WTC11 (cell line): ENCODE measurements around the gene IRAG1. TPM values are rescaled to one million over a fixed set of nuclear protein-coding genes. Genes with fewer than 3 reads are reported as not detected.

ENCODE experiments used
- ATAC-seq: fragments of 200-7000 bp; cut with Tn5 transposase; 2 replicates; pipeline ENCODE4 v1.10.0; 2021; ENCODE audit warnings: mild to moderate bottlenecking, moderate library complexity
- Bru-seq: library from RNA; stranded (reverse); fragments of 400-500 nt; gene quantifications from one replicate; lab custom pipeline; 2021; lab: Mats Ljungman, UMichigan
- CTCF ChIA-PET: fragments of 300-600 bp; sonication (Branson Sonifier 250); formaldehyde crosslinking; loops from one replicate; lab custom pipeline; 2021; ENCODE audit warnings: antibody characterized with exemption; lab: Charles Lee
- POLR2A ChIA-PET: fragments of 350-600 bp; sonication (Branson Sonifier 250); formaldehyde crosslinking; loops from one replicate; lab custom pipeline; 2021; ENCODE audit warnings: antibody characterized with exemption; lab: Charles Lee
- DNase-seq: peaks from one replicate; pipeline ENCODE4 v3.0.0; 2021; ENCODE audit warnings: low spot score
- H3K27ac Mint-ChIP-seq: 2 replicates; pipeline ENCODE4 v1.8.0; 2021; ENCODE audit warnings: mixed read lengths
- H3K27me3 Mint-ChIP-seq: 2 replicates; pipeline ENCODE4 v1.8.0; 2021; ENCODE audit warnings: low read depth, mild to moderate bottlenecking, moderate library complexity, mixed read lengths
- H3K36me3 Mint-ChIP-seq: 2 replicates; pipeline ENCODE4 v1.8.0; 2021; ENCODE audit warnings: mixed read lengths
- H3K4me1 Mint-ChIP-seq: 2 replicates; pipeline ENCODE4 v1.8.0; 2022; ENCODE audit warnings: mixed read lengths
- H3K4me3 Mint-ChIP-seq: 2 replicates; pipeline ENCODE4 v1.8.0; 2021; ENCODE audit warnings: mild to moderate bottlenecking, moderate library complexity, mixed read lengths
- H3K9me3 Mint-ChIP-seq: 2 replicates; pipeline ENCODE4 v1.8.0; 2021; ENCODE audit warnings: mixed read lengths
- CREM ChIP-seq: sonication (generic); formaldehyde crosslinking; IDR thresholded peaks from 2 replicates; pipeline ENCODE4 v1.8.1; 2022; ENCODE audit warnings: mild to moderate bottlenecking, missing genetic modification reagents, moderate library complexity
- IRF1 ChIP-seq: sonication (generic); formaldehyde crosslinking; IDR thresholded peaks from 2 replicates; pipeline ENCODE4 v1.8.0; 2023; ENCODE audit warnings: missing genetic modification reagents
- IRF2 ChIP-seq: sonication (generic); formaldehyde crosslinking; IDR thresholded peaks from 2 replicates; pipeline ENCODE4 v1.8.0; 2022; ENCODE audit warnings: low read depth, missing genetic modification reagents, borderline replicate concordance
- NFATC4 ChIP-seq: fragments of 250-450 bp; sonication (Bioruptor Pico); IDR thresholded peaks from 2 replicates; pipeline ENCODE4 v1.9.0; 2021; ENCODE audit warnings: mild to moderate bottlenecking
- NFE2L1 ChIP-seq: sonication (generic); formaldehyde crosslinking; IDR thresholded peaks from 2 replicates; pipeline ENCODE4 v1.8.1; 2023; ENCODE audit warnings: missing genetic modification reagents
- NFYB ChIP-seq: sonication (generic); formaldehyde crosslinking; conservative IDR thresholded peaks from 2 replicates; pipeline ENCODE4 v1.8.0; 2022; ENCODE audit warnings: low read depth, missing genetic modification reagents
- NR1H2 ChIP-seq: sonication (generic); formaldehyde crosslinking; IDR thresholded peaks from 2 replicates; pipeline ENCODE4 v1.9.0; 2021; ENCODE audit warnings: mild to moderate bottlenecking, moderate library complexity, missing genetic modification reagents
- OVOL2 ChIP-seq: fragments of 250-450 bp; sonication (Bioruptor Pico); IDR thresholded peaks from 2 replicates; pipeline ENCODE4 v1.9.0; 2021; ENCODE audit warnings: mild to moderate bottlenecking, borderline replicate concordance
- PREB ChIP-seq: sonication (generic); formaldehyde crosslinking; IDR thresholded peaks from 2 replicates; pipeline ENCODE4 v1.8.1; 2022; ENCODE audit warnings: mild to moderate bottlenecking, missing genetic modification reagents, moderate library complexity, borderline replicate concordance
- SMAD4 ChIP-seq: sonication (generic); formaldehyde crosslinking; IDR thresholded peaks from 2 replicates; pipeline ENCODE4 v1.8.0; 2022; ENCODE audit warnings: mild to moderate bottlenecking, missing genetic modification reagents
- TP53 ChIP-seq: sonication (generic); formaldehyde crosslinking; IDR thresholded peaks from 2 replicates; pipeline ENCODE4 v1.8.1; 2023; ENCODE audit warnings: mild to moderate bottlenecking, missing genetic modification reagents
- ZBTB43 ChIP-seq: sonication (generic); formaldehyde crosslinking; IDR thresholded peaks from 2 replicates; pipeline ENCODE4 v1.8.1; 2023; ENCODE audit warnings: mild to moderate bottlenecking, missing genetic modification reagents
- ZNF138 ChIP-seq: sonication (generic); formaldehyde crosslinking; conservative IDR thresholded peaks from 2 replicates; pipeline ENCODE4 v1.8.1; 2022; ENCODE audit warnings: mild to moderate bottlenecking, moderate library complexity, missing genetic modification reagents
- ZNF512 ChIP-seq: sonication (generic); formaldehyde crosslinking; IDR thresholded peaks from 2 replicates; pipeline ENCODE4 v1.8.1; 2022; ENCODE audit warnings: missing genetic modification reagents, borderline replicate concordance
- long read RNA-seq, 3 experiments: library from RNA in 1 of 3; library from capped mRNA in 1 of 3; library from polyadenylated mRNA in 1 of 3; unstranded in 2 of 3; stranded (forward) in 1 of 3; transcript quantifications; one replicate each; pipeline ENCODE4 v2.0.0, GENCODE V29; 2021
- total RNA-seq: library from RNA; stranded (reverse); gene quantifications from 3 replicates; pipeline ENCODE4 v1.2.3, GENCODE V29; 2021
- TF ChIP-seq, protein P1 (sequence below): sonication (generic); formaldehyde crosslinking; IDR thresholded peaks from 2 replicates; pipeline ENCODE4 v1.8.0; 2022; ENCODE audit warnings: mild to moderate bottlenecking, missing genetic modification reagents
- TF ChIP-seq, protein P2 (sequence below): fragments of 250-450 bp; sonication (Bioruptor Pico); IDR thresholded peaks from 2 replicates; pipeline ENCODE4 v1.9.0; 2021; ENCODE audit warnings: mild to moderate bottlenecking
- TF ChIP-seq, protein P3 (sequence below): sonication (generic); formaldehyde crosslinking; IDR thresholded peaks from 2 replicates; pipeline ENCODE4 v1.8.1; 2023; ENCODE audit warnings: mild to moderate bottlenecking, missing genetic modification reagents, moderate library complexity
- TF ChIP-seq, protein P4 (sequence below): sonication (generic); formaldehyde crosslinking; IDR thresholded peaks from 2 replicates; pipeline ENCODE4 v1.8.0; 2022; ENCODE audit warnings: mild to moderate bottlenecking, missing genetic modification reagents
- TF ChIP-seq, protein P5 (sequence below): sonication (generic); formaldehyde crosslinking; IDR thresholded peaks from 2 replicates; pipeline ENCODE4 v1.8.1; 2022; ENCODE audit warnings: low read depth, mild to moderate bottlenecking, moderate library complexity, missing genetic modification reagents, borderline replicate concordance
- TF ChIP-seq, protein P6 (sequence below): sonication (generic); formaldehyde crosslinking; IDR thresholded peaks from 2 replicates; pipeline ENCODE4 v1.8.0; 2022; ENCODE audit warnings: mild to moderate bottlenecking, missing genetic modification reagents

The IRAG1 gene
- total RNA-seq (2.8 to 5.2 TPM (median 3.9 TPM) in 3 replicates), Bru-seq, nascent RNA (percentile 47 among the genes with signal in this experiment)
- long read RNA-seq, experiment 1, partial matches to known transcripts: 1 of 2 reads
- long read RNA-seq, experiment 1, other reads (novel, unspliced or antisense): 1 of 2 reads
- long read RNA-seq, experiment 2, partial matches to known transcripts: 1 of 4 reads
- long read RNA-seq, experiment 2, other reads (novel, unspliced or antisense): 3 of 4 reads
- long read RNA-seq, experiment 3: 0 reads

DNA sequence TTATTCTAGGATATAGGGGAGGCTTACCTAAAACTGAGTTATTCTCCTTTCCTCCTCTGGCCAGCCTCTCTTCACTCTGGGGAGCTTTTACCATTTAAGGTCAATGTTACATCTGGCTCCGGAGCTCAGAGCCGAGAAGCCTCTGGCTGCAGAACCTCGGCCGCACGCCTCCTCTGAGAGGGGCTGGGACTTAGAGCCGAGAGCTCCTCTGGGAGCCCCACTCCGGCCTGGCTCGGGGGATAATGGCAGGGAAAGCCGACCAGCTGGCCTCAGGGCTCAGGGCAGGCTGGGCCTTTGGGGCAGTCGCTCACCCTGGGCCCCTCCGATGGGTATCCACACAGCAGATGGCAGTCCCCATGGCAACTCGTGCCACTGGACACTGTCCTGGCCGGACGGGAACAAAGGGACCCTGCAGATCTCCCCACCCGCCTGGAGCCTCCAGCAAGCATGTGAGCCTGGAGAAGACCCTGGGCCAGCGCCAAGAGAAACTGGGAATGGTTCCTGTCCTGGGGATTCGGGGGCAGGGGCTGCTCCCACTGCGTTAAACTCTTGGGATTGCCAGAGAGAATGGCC, at the start of gene IRAG1:
Gene IRAG1, minus strand, starts transcription at position 247 of the 573 bp plus-strand sequence. Its CDS starts 153 bp downstream, at position 94.
- H3K9me3 Mint-ChIP-seq: peaks cover 9% of the 10 kb centered on the region
- ChIA-PET POLR2A (no interaction called here), CTCF (interaction anchor here (0.6 to 2.4 kb wide), 10 partner anchors 10 to 327 kb away, joined by 3 to 8 read pairs (median 3); partner anchors contain the start of gene RNF141)

GRCh38 chr11:10742460-10743208, 49.1 kb upstream of the IRAG1 start:
- no peak for ATAC-seq
- Mint-ChIP-seq H3K9me3 (no peaks in the 10 kb centered on the region), H3K27me3 (no peaks in the 10 kb centered on the region; the same call in 1 of the 2 replicates), H3K36me3 (no peaks in the 10 kb centered on the region), H3K4me1 (no peaks in the 10 kb centered on the region), H3K4me3 (no peak overlapping the region), H3K27ac (no peak overlapping the region)
- no peak for DNase-seq
- ChIA-PET POLR2A (no interaction called here), CTCF (interaction anchor here (0.7 to 0.8 kb wide), 2 partner anchors 118 to 415 kb away, joined by 3 read pairs; no protein-coding TSS in a partner anchor)
- no peak for TF ChIP-seq PREB (CRISPR knock-in tag)
- TF ChIP-seq, protein P1, sequence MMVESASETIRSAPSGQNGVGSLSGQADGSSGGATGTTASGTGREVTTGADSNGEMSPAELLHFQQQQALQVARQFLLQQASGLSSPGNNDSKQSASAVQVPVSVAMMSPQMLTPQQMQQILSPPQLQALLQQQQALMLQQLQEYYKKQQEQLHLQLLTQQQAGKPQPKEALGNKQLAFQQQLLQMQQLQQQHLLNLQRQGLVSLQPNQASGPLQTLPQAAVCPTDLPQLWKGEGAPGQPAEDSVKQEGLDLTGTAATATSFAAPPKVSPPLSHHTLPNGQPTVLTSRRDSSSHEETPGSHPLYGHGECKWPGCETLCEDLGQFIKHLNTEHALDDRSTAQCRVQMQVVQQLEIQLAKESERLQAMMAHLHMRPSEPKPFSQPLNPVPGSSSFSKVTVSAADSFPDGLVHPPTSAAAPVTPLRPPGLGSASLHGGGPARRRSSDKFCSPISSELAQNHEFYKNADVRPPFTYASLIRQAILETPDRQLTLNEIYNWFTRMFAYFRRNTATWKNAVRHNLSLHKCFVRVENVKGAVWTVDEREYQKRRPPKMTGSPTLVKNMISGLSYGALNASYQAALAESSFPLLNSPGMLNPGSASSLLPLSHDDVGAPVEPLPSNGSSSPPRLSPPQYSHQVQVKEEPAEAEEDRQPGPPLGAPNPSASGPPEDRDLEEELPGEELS (CRISPR knock-in tag): no peak
- no peak for TF ChIP-seq CREM (CRISPR knock-in tag)
- TF ChIP-seq OVOL2 (CRISPR knock-in tag): no peak
- TF ChIP-seq, protein P2, sequence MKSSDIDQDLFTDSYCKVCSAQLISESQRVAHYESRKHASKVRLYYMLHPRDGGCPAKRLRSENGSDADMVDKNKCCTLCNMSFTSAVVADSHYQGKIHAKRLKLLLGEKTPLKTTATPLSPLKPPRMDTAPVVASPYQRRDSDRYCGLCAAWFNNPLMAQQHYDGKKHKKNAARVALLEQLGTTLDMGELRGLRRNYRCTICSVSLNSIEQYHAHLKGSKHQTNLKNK: no peak
- TF ChIP-seq, protein P3, sequence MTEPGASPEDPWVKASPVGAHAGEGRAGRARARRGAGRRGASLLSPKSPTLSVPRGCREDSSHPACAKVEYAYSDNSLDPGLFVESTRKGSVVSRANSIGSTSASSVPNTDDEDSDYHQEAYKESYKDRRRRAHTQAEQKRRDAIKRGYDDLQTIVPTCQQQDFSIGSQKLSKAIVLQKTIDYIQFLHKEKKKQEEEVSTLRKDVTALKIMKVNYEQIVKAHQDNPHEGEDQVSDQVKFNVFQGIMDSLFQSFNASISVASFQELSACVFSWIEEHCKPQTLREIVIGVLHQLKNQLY (CRISPR knock-in tag): no peak
- TF ChIP-seq, protein P4, sequence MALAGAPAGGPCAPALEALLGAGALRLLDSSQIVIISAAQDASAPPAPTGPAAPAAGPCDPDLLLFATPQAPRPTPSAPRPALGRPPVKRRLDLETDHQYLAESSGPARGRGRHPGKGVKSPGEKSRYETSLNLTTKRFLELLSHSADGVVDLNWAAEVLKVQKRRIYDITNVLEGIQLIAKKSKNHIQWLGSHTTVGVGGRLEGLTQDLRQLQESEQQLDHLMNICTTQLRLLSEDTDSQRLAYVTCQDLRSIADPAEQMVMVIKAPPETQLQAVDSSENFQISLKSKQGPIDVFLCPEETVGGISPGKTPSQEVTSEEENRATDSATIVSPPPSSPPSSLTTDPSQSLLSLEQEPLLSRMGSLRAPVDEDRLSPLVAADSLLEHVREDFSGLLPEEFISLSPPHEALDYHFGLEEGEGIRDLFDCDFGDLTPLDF: no peak
- no peak for TF ChIP-seq IRF1
- TF ChIP-seq NR1H2 (CRISPR knock-in tag): no peak
- no peak for TF ChIP-seq ZNF512 (CRISPR knock-in tag)
- TF ChIP-seq, protein P5, sequence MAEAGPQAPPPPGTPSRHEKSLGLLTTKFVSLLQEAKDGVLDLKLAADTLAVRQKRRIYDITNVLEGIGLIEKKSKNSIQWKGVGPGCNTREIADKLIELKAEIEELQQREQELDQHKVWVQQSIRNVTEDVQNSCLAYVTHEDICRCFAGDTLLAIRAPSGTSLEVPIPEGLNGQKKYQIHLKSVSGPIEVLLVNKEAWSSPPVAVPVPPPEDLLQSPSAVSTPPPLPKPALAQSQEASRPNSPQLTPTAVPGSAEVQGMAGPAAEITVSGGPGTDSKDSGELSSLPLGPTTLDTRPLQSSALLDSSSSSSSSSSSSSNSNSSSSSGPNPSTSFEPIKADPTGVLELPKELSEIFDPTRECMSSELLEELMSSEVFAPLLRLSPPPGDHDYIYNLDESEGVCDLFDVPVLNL (CRISPR knock-in tag): no peak
- no peak for TF ChIP-seq IRF2 (CRISPR knock-in tag)
- no peak for TF ChIP-seq TP53 (CRISPR knock-in tag)
- TF ChIP-seq ZBTB43: no peak

More for the DNA sequence above, at the start of gene IRAG1:
- H3K4me1 Mint-ChIP-seq: 0 out of 2 replicates have a peak, but pooled peaks cover 5% of the 10 kb centered on the region
- peak; percentile 58 for ATAC-seq
- DNase-seq: peak; percentile 25
- no peak within 1 kb of the TSS for H3K4me3 Mint-ChIP-seq
- TF ChIP-seq, protein P3 (CRISPR knock-in tag): no peak
- TF ChIP-seq, protein P6, sequence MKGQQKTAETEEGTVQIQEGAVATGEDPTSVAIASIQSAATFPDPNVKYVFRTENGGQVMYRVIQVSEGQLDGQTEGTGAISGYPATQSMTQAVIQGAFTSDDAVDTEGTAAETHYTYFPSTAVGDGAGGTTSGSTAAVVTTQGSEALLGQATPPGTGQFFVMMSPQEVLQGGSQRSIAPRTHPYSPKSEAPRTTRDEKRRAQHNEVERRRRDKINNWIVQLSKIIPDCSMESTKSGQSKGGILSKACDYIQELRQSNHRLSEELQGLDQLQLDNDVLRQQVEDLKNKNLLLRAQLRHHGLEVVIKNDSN: no peak
- TF ChIP-seq NFYB: no peak
- no peak for TF ChIP-seq NFATC4 (CRISPR knock-in tag)
- TF ChIP-seq NFE2L1 (CRISPR knock-in tag): no peak
- TF ChIP-seq SMAD4 (CRISPR knock-in tag): no peak
- no peak for TF ChIP-seq ZNF138 (CRISPR knock-in tag)
- TF ChIP-seq, all 79 proteins: peak for 0
- H3K27me3 Mint-ChIP-seq: 0 out of 2 replicates have a peak, but pooled peaks cover under 1% of the 10 kb centered on the region
- H3K27ac Mint-ChIP-seq: peak within 1 kb of the TSS; percentile 21; the same call in 1 of the 2 replicates
- peaks cover 4% of the 10 kb centered on the region for H3K36me3 Mint-ChIP-seq
